Stimulated activated naive CD4-positive, alpha-beta T cell (primary cell): ENCODE data around the gene TCEA2.
A peak's percentile ranks its signal among the peaks of the same experiment; 100 is the strongest.

Experiments
- DNase-seq, 6 experiments: peaks; one replicate each; lab custom pipeline; 2025; lab: John Stamatoyannopoulos, UW

Gene TCEA2

GRCh38 chr20:64062596-64063388 lies at the start of gene TCEA2:
TCEA2 (plus strand) TSS chr20:64063198; CDS start chr20:64063313, 115 bp downstream.
- peak; percentile 83 to 90 (median 89) for DNase-seq

- DNase-seq, result no peak
These were observed 47.4 kb upstream of the TCEA2 start for GRCh38 chr20:64015635-64016034.

DNA sequence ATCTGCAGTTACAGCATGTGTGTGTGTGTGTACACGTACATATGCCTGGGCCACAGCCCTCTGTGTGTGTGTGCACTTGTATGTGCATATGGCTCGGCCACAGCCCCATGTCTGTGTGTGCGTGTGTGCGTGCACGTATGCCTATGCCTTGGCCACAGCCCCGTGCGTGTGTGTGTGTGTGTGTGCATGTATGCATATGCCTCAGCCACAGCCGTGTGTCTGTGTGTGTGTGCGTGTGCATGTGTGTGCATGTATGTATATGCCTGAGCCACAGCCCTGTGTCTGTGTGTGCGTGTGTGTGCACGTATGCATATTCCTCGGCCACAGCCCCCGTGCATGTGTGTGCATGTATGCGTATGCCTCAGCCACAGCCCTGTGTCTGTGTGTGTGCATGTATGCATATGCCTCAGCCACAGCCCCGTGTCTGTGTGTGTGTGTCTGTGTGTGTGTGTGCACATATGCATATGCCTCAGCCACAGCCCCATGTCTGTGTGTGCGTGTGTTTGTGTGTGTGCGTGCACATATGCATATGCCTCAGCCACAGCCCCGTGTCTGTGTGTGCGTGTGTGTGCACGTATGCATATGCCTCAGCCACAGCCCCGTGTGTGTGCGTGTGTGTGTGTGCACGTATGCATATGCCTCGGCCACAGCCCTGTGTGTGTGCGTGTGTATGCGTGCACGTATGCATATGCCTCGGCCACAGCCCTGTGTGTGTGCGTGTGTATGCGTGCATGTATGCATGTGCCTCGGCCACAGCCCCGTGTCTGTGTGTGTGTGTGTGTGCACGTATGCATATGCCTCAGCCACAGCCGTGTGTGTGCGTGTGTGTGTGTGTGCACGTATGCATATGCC lies 41.6 kb upstream of the TCEA2 start:
- no peak for DNase-seq

GRCh38 chr20:64022671-64023360 lies 40.2 kb upstream of the TCEA2 start:
- no peak for DNase-seq

- DNase-seq, result no peak
These were observed 39.4 kb upstream of the TCEA2 start for GRCh38 chr20:64023361-64024140.

DNA sequence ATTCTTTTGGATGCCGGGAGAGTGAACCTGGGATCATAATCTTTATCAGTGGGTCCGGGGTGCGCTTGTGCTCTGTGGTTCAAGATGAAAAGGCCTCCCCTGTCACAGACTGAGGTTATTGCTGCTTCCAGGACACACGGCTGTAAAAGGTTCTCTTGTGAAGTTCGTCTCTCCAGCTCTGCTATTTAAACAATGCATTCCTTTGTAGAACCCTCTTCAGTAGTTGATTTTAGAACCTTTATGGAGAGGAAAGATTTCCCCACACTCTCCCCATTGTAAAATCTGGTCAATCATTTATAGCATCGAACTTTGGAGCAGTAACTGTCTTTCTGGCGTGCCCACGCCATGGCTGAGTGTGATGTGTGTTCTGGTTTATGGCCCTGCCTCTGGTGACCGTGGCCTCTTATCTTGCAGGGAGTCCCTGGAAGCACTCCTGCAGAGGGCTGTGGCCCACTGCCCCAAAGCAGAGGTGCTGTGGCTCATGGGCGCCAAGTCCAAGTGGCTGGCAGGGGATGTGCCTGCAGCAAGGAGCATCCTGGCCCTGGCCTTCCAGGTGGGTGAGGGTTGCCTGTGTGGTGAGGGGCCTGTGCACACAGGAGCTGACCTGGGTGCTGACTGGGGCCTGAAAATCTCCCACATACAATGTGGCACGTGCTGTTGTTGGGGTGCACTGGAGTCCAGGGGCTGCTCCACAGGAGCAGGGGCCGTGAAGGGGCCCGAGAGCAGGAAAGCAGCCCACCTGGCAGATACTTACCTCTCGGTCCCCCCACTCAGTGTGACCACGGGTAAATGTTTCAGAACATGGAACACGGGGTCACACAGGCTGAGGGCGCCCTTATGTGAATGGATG lies 38.6 kb upstream of the TCEA2 start:
- DNase-seq, result no peak

GRCh38 chr20:64025101-64025825 lies 37.7 kb upstream of the TCEA2 start:
- DNase-seq, result no peak

- no peak for DNase-seq
These were observed 37.1 kb upstream of the TCEA2 start for GRCh38 chr20:64025826-64026412.

- no peak for DNase-seq
These were observed 34.9 kb upstream of the TCEA2 start for GRCh38 chr20:64027981-64028685.

GRCh38 chr20:64029293-64030117 lies 33.5 kb upstream of the TCEA2 start:
- no peak for DNase-seq

GRCh38 chr20:64030371-64031134 lies 32.4 kb upstream of the TCEA2 start:
- no peak for DNase-seq

DNA sequence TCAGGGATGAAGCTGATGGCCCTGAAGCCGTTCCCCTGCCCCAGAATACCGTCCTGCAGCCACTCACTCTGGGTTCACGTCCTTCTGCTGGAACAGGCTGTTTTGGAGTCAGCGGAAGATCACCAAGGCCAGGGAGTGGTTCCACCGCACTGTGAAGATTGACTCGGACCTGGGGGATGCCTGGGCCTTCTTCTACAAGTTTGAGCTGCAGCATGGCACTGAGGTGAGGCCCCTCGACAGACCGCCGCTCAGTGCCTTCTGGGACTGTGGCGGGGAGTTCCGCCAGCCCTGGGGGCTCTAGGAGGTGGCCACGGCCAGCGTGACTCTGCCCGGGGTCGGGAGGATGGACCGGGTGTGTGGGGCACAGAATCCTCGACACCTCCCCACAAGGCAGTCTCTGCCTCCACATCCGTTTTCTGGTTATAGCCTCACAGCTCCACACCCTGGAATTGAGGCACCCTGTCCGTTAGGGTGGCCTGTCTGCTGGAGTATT lies 31.1 kb upstream of the TCEA2 start:
- no peak for DNase-seq

- no peak for DNase-seq
These were observed 30.0 kb upstream of the TCEA2 start for GRCh38 chr20:64032706-64033624.

DNA sequence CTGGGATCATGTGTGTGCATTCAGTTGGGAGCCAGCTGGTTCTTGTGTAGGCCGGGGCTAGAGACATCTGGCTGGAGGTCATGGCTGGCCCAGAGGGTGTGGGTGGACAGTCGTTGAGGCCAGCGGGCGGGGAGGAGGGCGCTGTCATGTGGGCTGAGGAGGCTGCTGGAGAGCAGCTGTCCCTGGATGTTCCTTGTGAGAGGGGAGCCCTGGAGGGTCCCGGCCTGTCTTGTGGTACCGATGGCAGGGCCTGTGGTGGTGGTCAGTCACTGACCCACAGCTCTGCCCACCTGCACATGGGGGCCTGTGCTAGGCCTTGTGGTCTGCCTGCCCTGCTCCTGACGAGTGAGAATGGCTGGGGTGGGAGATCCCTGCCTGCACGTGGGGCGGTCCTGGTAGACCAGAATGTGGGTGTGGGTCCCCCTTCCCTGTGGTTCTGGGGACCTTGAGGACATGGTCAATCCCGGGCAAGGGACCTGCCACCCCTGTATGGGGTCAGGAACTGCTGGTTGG lies 29.0 kb upstream of the TCEA2 start:
- DNase-seq, result no peak

DNA sequence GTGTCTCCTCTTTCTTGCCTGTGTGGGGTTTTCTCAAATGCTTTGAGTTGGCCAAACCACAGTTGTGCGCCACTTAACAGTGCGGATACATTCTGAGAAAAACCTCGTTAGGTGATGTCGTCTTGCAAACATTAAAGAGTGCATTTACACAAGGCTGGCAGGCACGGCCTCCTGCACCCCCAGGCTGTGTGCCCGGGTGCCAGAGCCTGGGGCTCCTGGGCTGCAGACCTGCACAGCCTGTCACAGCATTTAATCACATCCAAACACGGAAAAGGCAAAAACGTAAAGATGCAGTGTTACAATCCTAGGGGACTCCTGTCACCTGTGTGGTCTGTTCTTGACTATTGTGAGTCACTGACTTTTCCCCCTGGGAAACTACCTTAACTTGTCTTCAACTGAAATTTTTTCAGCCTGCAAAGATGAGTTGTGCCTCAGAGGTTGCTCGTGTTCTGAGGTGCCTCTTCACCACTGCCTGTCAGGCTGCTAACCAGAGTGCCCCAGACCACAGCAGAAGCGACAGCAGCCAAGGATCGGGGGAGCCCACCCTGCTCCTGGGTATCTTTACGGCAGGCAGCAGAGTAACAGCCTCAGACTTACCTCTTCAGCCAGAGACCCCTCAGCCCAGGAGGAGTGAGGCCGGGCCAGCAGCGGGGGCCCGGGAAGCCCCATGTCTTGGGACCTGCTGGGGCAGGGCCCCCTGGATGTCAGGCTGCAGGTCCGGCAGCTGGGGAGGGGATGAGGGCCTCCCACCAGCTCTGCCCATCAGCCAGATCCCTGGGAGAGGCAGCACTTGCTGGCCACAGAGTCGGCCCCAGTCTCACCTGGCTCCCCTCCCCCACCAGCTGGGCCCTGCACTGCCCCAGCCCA lies 27.7 kb upstream of the TCEA2 start:
- peak in 1 of 6 experiments; percentile 31 for DNase-seq
